HL-60 (cell line): ENCODE data around the gene CHST14.
A peak's percentile ranks its signal among the peaks of the same experiment; 100 is the strongest.

Source experiments
- DNase-seq, 2 experiments: peaks; one replicate each; pipeline ENCODE4 v3.0.0-alpha.2; 2010 to 2020; ENCODE audit warnings: low read depth in 1 of 2, low spot score in 1 of 2
- H3K27ac ChIP-seq: fragments of 250-450 bp; sonication (Bioruptor Pico); replicated peaks from 2 replicates; pipeline ENCODE4 v1.5.1; 2020; ENCODE audit warnings: mild to moderate bottlenecking, moderate library complexity
- H3K27me3 ChIP-seq: fragments of 250-450 bp; sonication (Bioruptor Pico); 2 replicates; pipeline ENCODE4 v1.5.1; 2021; ENCODE audit warnings: mild to moderate bottlenecking, moderate library complexity; ENCODE audit not compliant: insufficient read depth, poor library complexity, severe bottlenecking
- H3K4me3 ChIP-seq: replicated peaks from 2 replicates; pipeline ENCODE4 v1.5.1; 2011; ENCODE audit warnings: mild to moderate bottlenecking, control low read depth, low read length; ENCODE audit not compliant: insufficient read depth
- GABPA ChIP-seq: IDR thresholded peaks from 2 replicates; pipeline ENCODE4 v1.6.1; 2012; ENCODE audit warnings: low read depth
- POLR2AphosphoS5 ChIP-seq: IDR thresholded peaks from 2 replicates; pipeline ENCODE4 v1.6.1; 2012; ENCODE audit warnings: low read depth
- SPI1 ChIP-seq: IDR thresholded peaks from 2 replicates; pipeline ENCODE4 v1.6.1; 2012; ENCODE audit warnings: low read depth, mild to moderate bottlenecking, borderline replicate concordance
- TF ChIP-seq, protein P1 (sequence below): IDR thresholded peaks from one replicate; pipeline ENCODE4 v1.5.1; 2011; ENCODE audit warnings: low read length, control low read depth, inconsistent platforms; ENCODE audit not compliant: insufficient read depth
- TF ChIP-seq, protein P2 (sequence below): IDR thresholded peaks from 2 replicates; pipeline ENCODE4 v1.6.1; 2012; ENCODE audit warnings: low read depth; ENCODE audit not compliant: insufficient replicate concordance

CHST14 gene

DNA sequence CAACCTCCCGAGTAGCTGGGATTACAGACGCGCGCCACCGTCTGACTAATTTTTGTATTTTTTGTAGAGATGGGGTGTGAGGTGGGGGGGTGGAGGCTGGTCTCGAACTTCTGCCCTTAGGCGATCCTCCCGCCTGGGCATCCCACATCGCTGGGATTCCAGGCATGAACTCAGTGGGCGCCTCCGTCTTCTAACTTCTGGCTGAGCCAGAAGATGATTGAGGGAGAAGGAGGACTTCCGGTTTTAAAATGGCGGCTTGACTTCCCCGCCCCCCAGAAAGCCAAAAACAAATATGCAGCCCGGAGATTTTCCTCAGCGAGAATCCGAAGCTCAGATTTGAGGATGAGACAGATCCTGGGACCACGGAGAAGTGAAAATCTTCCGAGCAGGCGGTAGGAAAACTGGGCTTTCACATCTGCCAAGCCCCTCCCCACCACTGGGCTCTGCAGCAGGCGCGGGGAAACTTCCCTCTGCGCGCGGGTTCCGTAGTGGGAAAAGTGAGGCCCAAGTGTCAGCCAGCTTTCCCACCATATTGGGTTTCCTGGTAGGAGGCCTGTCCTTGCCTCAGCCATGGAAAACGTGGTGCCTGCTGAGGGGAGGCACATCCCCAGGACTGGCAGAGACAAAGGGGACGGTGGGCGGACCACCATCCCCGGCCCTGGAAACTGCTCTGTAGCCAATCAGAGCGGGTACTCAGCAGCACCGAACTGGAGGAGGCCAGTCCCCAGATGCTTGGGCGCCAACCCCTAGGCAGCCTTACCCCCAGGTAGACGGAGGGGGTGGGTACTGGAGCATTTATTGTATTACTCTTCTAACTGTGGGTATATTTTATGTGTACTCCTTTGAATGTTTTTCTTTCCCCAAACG lies 17.3 kb downstream of the CHST14 start:
- TF ChIP-seq, protein P1, sequence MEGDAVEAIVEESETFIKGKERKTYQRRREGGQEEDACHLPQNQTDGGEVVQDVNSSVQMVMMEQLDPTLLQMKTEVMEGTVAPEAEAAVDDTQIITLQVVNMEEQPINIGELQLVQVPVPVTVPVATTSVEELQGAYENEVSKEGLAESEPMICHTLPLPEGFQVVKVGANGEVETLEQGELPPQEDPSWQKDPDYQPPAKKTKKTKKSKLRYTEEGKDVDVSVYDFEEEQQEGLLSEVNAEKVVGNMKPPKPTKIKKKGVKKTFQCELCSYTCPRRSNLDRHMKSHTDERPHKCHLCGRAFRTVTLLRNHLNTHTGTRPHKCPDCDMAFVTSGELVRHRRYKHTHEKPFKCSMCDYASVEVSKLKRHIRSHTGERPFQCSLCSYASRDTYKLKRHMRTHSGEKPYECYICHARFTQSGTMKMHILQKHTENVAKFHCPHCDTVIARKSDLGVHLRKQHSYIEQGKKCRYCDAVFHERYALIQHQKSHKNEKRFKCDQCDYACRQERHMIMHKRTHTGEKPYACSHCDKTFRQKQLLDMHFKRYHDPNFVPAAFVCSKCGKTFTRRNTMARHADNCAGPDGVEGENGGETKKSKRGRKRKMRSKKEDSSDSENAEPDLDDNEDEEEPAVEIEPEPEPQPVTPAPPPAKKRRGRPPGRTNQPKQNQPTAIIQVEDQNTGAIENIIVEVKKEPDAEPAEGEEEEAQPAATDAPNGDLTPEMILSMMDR, result no peak
- TF ChIP-seq POLR2AphosphoS5 (no peak), SPI1 (no peak), GABPA (no peak)
- TF ChIP-seq, protein P2, sequence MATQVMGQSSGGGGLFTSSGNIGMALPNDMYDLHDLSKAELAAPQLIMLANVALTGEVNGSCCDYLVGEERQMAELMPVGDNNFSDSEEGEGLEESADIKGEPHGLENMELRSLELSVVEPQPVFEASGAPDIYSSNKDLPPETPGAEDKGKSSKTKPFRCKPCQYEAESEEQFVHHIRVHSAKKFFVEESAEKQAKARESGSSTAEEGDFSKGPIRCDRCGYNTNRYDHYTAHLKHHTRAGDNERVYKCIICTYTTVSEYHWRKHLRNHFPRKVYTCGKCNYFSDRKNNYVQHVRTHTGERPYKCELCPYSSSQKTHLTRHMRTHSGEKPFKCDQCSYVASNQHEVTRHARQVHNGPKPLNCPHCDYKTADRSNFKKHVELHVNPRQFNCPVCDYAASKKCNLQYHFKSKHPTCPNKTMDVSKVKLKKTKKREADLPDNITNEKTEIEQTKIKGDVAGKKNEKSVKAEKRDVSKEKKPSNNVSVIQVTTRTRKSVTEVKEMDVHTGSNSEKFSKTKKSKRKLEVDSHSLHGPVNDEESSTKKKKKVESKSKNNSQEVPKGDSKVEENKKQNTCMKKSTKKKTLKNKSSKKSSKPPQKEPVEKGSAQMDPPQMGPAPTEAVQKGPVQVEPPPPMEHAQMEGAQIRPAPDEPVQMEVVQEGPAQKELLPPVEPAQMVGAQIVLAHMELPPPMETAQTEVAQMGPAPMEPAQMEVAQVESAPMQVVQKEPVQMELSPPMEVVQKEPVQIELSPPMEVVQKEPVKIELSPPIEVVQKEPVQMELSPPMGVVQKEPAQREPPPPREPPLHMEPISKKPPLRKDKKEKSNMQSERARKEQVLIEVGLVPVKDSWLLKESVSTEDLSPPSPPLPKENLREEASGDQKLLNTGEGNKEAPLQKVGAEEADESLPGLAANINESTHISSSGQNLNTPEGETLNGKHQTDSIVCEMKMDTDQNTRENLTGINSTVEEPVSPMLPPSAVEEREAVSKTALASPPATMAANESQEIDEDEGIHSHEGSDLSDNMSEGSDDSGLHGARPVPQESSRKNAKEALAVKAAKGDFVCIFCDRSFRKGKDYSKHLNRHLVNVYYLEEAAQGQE, result no peak
- H3K27me3 ChIP-seq, result no peaks in the 10 kb centered on the region
- H3K4me3 ChIP-seq, result no peak overlapping the region
- H3K27ac ChIP-seq, result no peak overlapping the region
- DNase-seq, result no peak

DNA sequence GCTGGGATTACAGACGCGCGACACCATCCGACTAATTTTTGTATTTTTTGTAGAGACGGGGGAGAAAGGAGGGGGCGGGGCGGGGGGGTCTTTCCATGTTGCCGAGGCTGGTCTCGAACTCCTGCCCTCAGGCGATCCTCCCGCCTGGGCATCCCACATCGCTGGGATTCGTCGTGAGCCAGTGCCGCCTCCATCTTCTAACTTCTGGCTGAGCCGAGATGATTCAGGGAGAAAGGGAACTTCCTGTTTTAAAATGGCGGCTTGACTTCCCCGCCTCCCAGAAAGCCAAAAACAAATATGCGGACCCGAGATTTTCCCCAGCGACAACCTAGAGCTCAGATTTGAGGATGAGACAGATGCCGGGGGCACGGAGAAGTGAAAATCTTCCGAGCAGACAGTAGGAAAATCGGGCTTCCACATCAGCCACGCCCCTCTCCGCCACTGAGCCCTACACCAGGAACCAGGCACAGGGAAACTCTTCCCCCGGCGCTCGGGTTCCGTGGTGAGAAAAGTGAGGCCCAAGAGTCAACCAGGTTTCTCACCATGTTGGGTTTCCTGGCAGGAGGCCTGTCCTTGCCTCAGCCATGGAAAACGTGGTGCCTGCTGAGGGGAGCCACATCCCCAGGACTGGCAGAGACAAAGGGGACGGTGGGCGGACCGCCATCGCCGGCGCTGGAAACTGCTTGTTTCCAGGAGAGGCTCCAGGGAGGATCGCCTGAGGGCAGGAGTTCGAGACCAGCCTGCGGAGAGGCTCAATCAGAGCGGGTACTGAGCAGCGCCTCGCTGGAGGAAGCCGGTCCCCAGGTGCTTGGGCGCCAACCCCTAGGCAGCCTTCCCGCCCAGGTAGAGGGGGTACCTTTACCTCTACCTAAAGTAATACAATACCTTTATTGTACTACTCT lies 18.7 kb downstream of the CHST14 start:
- TF ChIP-seq, protein P2, result no peak
- TF ChIP-seq, protein P1, result no peak
- no peak for TF ChIP-seq POLR2AphosphoS5
- Histone ChIP-seq H3K4me3 (no peak overlapping the region), H3K27me3 (no peaks in the 10 kb centered on the region), H3K27ac (no peak overlapping the region)
- DNase-seq, result no peak

DNA sequence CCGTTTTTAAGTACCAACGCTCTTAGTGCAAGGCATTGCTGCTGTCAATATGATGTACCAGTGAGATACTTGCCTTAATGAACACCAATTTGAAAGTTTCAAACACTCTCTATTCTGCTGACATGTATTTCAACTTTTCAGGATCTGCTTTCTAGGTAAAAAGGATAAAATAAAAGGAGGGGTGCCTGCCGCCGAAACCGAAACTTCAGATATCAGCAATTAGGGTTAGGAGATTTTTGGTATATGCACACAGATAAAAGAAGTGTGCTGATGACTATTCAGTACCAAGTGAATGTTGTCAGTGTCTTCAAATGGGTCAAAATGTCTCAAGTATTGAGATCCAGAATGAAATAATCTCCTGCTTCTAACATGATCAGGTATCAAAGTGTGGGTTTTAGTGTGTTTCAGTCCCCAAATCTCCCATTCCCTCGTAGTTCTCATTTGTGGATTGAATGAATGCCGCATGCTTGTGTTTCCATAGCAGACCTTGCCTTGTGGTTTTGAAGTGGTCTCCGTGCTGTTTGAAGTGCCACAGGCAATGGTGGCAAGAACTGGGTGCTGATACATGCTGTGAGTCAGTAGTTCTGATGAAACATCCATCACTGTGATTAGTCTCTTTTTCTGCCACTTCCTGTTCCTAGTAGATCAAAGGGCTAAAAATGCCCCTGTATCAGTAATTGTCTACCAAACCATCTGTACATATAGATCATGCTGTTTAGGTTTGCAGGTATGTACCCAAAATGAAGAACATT lies 22.5 kb downstream of the CHST14 start:
- H3K4me3 ChIP-seq, result no peak overlapping the region
- peak; percentile 38 to 48 for DNase-seq
- TF ChIP-seq SPI1 (no peak; the same call in 1 of the 2 replicates), GABPA (no peak), POLR2AphosphoS5 (no peak)
- TF ChIP-seq, protein P2, result no peak
- TF ChIP-seq, protein P1, result no peak
- no peaks in the 10 kb centered on the region for H3K27me3 ChIP-seq
- H3K27ac ChIP-seq, result no peak overlapping the region
